ENCODE data around the gene PTCH2. TPM values are rescaled to one million over a fixed set of nuclear protein-coding genes. Genes with fewer than 3 reads are reported as not detected.

The PTCH2 gene
- polyA plus RNA-seq (2012; ENCODE audit: low read depth, missing spikeins): 0.06 TPM

- no peak for TF ChIP-seq SPI1 (IDR thresholded peaks at IDR 0.05; ENCODE audit: low read depth, low read length)
- TF ChIP-seq PAX5 (IDR thresholded peaks at IDR 0.05; ENCODE audit: insufficient read depth, low read length, severe bottlenecking): no peak
- TF ChIP-seq POLR2A (IDR thresholded peaks at IDR 0.05; ENCODE audit: low read depth, low read length): no peak
- TF ChIP-seq POU2F2 (IDR thresholded peaks at IDR 0.05; ENCODE audit: low read depth, low read length): no peak
- no peak for TF ChIP-seq TAF1 (IDR thresholded peaks at IDR 0.05; ENCODE audit: low read depth, low read length)
- TF ChIP-seq POLR2AphosphoS5 (IDR thresholded peaks at IDR 0.05; ENCODE audit: low read depth, low read length): no peak
- DNase-seq (ENCODE audit: insufficient read length, low spot score) (peak; percentile 71), FAIRE-seq (peak; percentile 9)
Measured at GRCh38 chr1:44842862-44843655, at the start of gene PTCH2. PTCH2 (minus strand) TSS chr1:44843253; CDS start chr1:44842932, 321 bp downstream.

- TF ChIP-seq POLR2AphosphoS5 (IDR thresholded peaks at IDR 0.05; ENCODE audit: low read depth, low read length) (no peak), POU2F2 (IDR thresholded peaks at IDR 0.05; ENCODE audit: low read depth, low read length) (no peak)
- no peak for DNase-seq (ENCODE audit: insufficient read length, low spot score)
- no peak for FAIRE-seq
Measured at GRCh38 chr1:44890007-44890406, 47.0 kb upstream of the PTCH2 start.

- FAIRE-seq: no peak
Measured at GRCh38 chr1:44885406-44885805, 42.4 kb upstream of the PTCH2 start.

GRCh38 chr1:44884746-44885145 is 41.7 kb upstream of the PTCH2 start:
- DNase-seq (ENCODE audit: insufficient read length, low spot score) (no peak), FAIRE-seq (no peak)
- no peak for TF ChIP-seq POLR2AphosphoS5 (IDR thresholded peaks at IDR 0.05; ENCODE audit: low read depth, low read length)
- TF ChIP-seq POU2F2 (IDR thresholded peaks at IDR 0.05; ENCODE audit: low read depth, low read length): no peak
- TF ChIP-seq TAF1 (IDR thresholded peaks at IDR 0.05; ENCODE audit: low read depth, low read length): no peak

More at GRCh38 chr1:44885406-44885805, 42.4 kb upstream of the PTCH2 start:
- DNase-seq (ENCODE audit: insufficient read length, low spot score): no peak
- TF ChIP-seq POLR2AphosphoS5 (IDR thresholded peaks at IDR 0.05; ENCODE audit: low read depth, low read length) (no peak), SPI1 (IDR thresholded peaks at IDR 0.05; ENCODE audit: low read depth, low read length) (no peak), PAX5 (IDR thresholded peaks at IDR 0.05; ENCODE audit: insufficient read depth, low read length, severe bottlenecking) (no peak), POU2F2 (IDR thresholded peaks at IDR 0.05; ENCODE audit: low read depth, low read length) (no peak), POLR2A (IDR thresholded peaks at IDR 0.05; ENCODE audit: low read depth, low read length) (no peak), TAF1 (IDR thresholded peaks at IDR 0.05; ENCODE audit: low read depth, low read length) (no peak)

- no peak for DNase-seq (ENCODE audit: insufficient read length, low spot score)
- TF ChIP-seq POU2F2 (IDR thresholded peaks at IDR 0.05; ENCODE audit: low read depth, low read length): no peak
- no peak for TF ChIP-seq POLR2AphosphoS5 (IDR thresholded peaks at IDR 0.05; ENCODE audit: low read depth, low read length)
- no peak for TF ChIP-seq PAX5 (IDR thresholded peaks at IDR 0.05; ENCODE audit: insufficient read depth, low read length, severe bottlenecking)
- TF ChIP-seq POLR2A (IDR thresholded peaks at IDR 0.05; ENCODE audit: low read depth, low read length): no peak
- no peak for TF ChIP-seq SPI1 (IDR thresholded peaks at IDR 0.05; ENCODE audit: low read depth, low read length)
- TF ChIP-seq TAF1 (IDR thresholded peaks at IDR 0.05; ENCODE audit: low read depth, low read length): no peak
- FAIRE-seq: peak; percentile 13
Measured at GRCh38 chr1:44881011-44881632, 38.1 kb upstream of the PTCH2 start.

- TF ChIP-seq POLR2A (IDR thresholded peaks at IDR 0.05; ENCODE audit: low read depth, low read length) (no peak), PAX5 (IDR thresholded peaks at IDR 0.05; ENCODE audit: insufficient read depth, low read length, severe bottlenecking) (no peak), SPI1 (IDR thresholded peaks at IDR 0.05; ENCODE audit: low read depth, low read length) (no peak), POLR2AphosphoS5 (IDR thresholded peaks at IDR 0.05; ENCODE audit: low read depth, low read length) (no peak), POU2F2 (IDR thresholded peaks at IDR 0.05; ENCODE audit: low read depth, low read length) (no peak), TAF1 (IDR thresholded peaks at IDR 0.05; ENCODE audit: low read depth, low read length) (no peak)
- FAIRE-seq (no peak), DNase-seq (ENCODE audit: insufficient read length, low spot score) (no peak)
Measured at GRCh38 chr1:44874155-44874554, 31.1 kb upstream of the PTCH2 start.

GRCh38 chr1:44870096-44870495 is 27.0 kb upstream of the PTCH2 start:
- DNase-seq (ENCODE audit: insufficient read length, low spot score) (no peak), FAIRE-seq (no peak)
- TF ChIP-seq SPI1 (IDR thresholded peaks at IDR 0.05; ENCODE audit: low read depth, low read length) (no peak), PAX5 (IDR thresholded peaks at IDR 0.05; ENCODE audit: insufficient read depth, low read length, severe bottlenecking) (no peak), TAF1 (IDR thresholded peaks at IDR 0.05; ENCODE audit: low read depth, low read length) (no peak), POU2F2 (IDR thresholded peaks at IDR 0.05; ENCODE audit: low read depth, low read length) (no peak), POLR2AphosphoS5 (IDR thresholded peaks at IDR 0.05; ENCODE audit: low read depth, low read length) (no peak), POLR2A (IDR thresholded peaks at IDR 0.05; ENCODE audit: low read depth, low read length) (no peak)

- DNase-seq (ENCODE audit: insufficient read length, low spot score) (no peak), FAIRE-seq (no peak)
- no peak for TF ChIP-seq POU2F2 (IDR thresholded peaks at IDR 0.05; ENCODE audit: low read depth, low read length)
- no peak for TF ChIP-seq TAF1 (IDR thresholded peaks at IDR 0.05; ENCODE audit: low read depth, low read length)
- TF ChIP-seq SPI1 (IDR thresholded peaks at IDR 0.05; ENCODE audit: low read depth, low read length): no peak
- no peak for TF ChIP-seq POLR2AphosphoS5 (IDR thresholded peaks at IDR 0.05; ENCODE audit: low read depth, low read length)
- no peak for TF ChIP-seq PAX5 (IDR thresholded peaks at IDR 0.05; ENCODE audit: insufficient read depth, low read length, severe bottlenecking)
- no peak for TF ChIP-seq POLR2A (IDR thresholded peaks at IDR 0.05; ENCODE audit: low read depth, low read length)
Measured at GRCh38 chr1:44867801-44868200, 24.7 kb upstream of the PTCH2 start.

GRCh38 chr1:44862829-44863401 is 19.9 kb upstream of the PTCH2 start:
- FAIRE-seq (no peak), DNase-seq (ENCODE audit: insufficient read length, low spot score) (no peak)
- TF ChIP-seq PAX5 (IDR thresholded peaks at IDR 0.05; ENCODE audit: insufficient read depth, low read length, severe bottlenecking): no peak
- TF ChIP-seq POLR2A (IDR thresholded peaks at IDR 0.05; ENCODE audit: low read depth, low read length): no peak
- TF ChIP-seq POLR2AphosphoS5 (IDR thresholded peaks at IDR 0.05; ENCODE audit: low read depth, low read length): no peak
- no peak for TF ChIP-seq SPI1 (IDR thresholded peaks at IDR 0.05; ENCODE audit: low read depth, low read length)

Measured in GM12891 (cell line).